ENCODE results near the gene ERN2. TPM values are rescaled to one million over a fixed set of nuclear protein-coding genes. Genes with fewer than 3 reads are reported as not detected.
A peak's percentile ranks its signal among the peaks of the same experiment; 100 is the strongest.

ERN2 gene
- total and polyA plus RNA-seq, 2 of the 13 experiments (the other 11 are each of a cell fraction or from before 2014, with no cell fraction given): 2.2 to 3.5 TPM

- TF ChIP-seq ZNF879 (CRISPR knock-in tag; IDR thresholded peaks at IDR 0.05): no peak
- TF ChIP-seq FOXA1 (IDR thresholded peaks at IDR 0.05): no peak
- no peak for TF ChIP-seq FOXA1 (CRISPR knock-in tag; IDR thresholded peaks at IDR 0.05)
- no peak for TF ChIP-seq ZNF549 (CRISPR knock-in tag; IDR thresholded peaks at IDR 0.05)
- no peak for TF ChIP-seq HNRNPH1 (optimal IDR thresholded peaks at IDR 0.05; ENCODE audit: low read depth, low read length)
- TF ChIP-seq ZNF580 (CRISPR knock-in tag; IDR thresholded peaks at IDR 0.05; ENCODE audit: borderline replicate concordance, low read depth): no peak
- TF ChIP-seq ISX (CRISPR knock-in tag; conservative IDR thresholded peaks at IDR 0.05): no peak
- TF ChIP-seq, protein P1, sequence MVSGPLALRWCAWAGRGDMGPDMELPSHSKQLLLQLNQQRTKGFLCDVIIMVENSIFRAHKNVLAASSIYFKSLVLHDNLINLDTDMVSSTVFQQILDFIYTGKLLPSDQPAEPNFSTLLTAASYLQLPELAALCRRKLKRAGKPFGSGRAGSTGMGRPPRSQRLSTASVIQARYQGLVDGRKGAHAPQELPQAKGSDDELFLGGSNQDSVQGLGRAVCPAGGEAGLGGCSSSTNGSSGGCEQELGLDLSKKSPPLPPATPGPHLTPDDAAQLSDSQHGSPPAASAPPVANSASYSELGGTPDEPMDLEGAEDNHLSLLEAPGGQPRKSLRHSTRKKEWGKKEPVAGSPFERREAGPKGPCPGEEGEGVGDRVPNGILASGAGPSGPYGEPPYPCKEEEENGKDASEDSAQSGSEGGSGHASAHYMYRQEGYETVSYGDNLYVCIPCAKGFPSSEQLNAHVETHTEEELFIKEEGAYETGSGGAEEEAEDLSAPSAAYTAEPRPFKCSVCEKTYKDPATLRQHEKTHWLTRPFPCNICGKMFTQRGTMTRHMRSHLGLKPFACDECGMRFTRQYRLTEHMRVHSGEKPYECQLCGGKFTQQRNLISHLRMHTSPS (CRISPR knock-in tag; IDR thresholded peaks at IDR 0.05; ENCODE audit: low read depth): no peak
- peak; percentile 89 for TF ChIP-seq ZFX (CRISPR knock-in tag; IDR thresholded peaks at IDR 0.05; ENCODE audit: low read depth)
- no peak for TF ChIP-seq ATM (IDR thresholded peaks at IDR 0.05; ENCODE audit: borderline replicate concordance)
- no peak for TF ChIP-seq HMGA1 (CRISPR knock-in tag; conservative IDR thresholded peaks at IDR 0.05)
- no peak for TF ChIP-seq ZNF460 (CRISPR knock-in tag; IDR thresholded peaks at IDR 0.05; ENCODE audit: borderline replicate concordance)
- TF ChIP-seq, protein P2, sequence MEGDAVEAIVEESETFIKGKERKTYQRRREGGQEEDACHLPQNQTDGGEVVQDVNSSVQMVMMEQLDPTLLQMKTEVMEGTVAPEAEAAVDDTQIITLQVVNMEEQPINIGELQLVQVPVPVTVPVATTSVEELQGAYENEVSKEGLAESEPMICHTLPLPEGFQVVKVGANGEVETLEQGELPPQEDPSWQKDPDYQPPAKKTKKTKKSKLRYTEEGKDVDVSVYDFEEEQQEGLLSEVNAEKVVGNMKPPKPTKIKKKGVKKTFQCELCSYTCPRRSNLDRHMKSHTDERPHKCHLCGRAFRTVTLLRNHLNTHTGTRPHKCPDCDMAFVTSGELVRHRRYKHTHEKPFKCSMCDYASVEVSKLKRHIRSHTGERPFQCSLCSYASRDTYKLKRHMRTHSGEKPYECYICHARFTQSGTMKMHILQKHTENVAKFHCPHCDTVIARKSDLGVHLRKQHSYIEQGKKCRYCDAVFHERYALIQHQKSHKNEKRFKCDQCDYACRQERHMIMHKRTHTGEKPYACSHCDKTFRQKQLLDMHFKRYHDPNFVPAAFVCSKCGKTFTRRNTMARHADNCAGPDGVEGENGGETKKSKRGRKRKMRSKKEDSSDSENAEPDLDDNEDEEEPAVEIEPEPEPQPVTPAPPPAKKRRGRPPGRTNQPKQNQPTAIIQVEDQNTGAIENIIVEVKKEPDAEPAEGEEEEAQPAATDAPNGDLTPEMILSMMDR (CRISPR knock-in tag; IDR thresholded peaks at IDR 0.05): no peak
- TF ChIP-seq ZNF430 (CRISPR knock-in tag; IDR thresholded peaks at IDR 0.05): no peak
- TF ChIP-seq, protein P3, sequence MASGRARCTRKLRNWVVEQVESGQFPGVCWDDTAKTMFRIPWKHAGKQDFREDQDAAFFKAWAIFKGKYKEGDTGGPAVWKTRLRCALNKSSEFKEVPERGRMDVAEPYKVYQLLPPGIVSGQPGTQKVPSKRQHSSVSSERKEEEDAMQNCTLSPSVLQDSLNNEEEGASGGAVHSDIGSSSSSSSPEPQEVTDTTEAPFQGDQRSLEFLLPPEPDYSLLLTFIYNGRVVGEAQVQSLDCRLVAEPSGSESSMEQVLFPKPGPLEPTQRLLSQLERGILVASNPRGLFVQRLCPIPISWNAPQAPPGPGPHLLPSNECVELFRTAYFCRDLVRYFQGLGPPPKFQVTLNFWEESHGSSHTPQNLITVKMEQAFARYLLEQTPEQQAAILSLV (CRISPR knock-in tag; IDR thresholded peaks at IDR 0.05; ENCODE audit: borderline replicate concordance): peak; percentile 87; the same call in 1 of the 2 replicates
- TF ChIP-seq, protein P4, sequence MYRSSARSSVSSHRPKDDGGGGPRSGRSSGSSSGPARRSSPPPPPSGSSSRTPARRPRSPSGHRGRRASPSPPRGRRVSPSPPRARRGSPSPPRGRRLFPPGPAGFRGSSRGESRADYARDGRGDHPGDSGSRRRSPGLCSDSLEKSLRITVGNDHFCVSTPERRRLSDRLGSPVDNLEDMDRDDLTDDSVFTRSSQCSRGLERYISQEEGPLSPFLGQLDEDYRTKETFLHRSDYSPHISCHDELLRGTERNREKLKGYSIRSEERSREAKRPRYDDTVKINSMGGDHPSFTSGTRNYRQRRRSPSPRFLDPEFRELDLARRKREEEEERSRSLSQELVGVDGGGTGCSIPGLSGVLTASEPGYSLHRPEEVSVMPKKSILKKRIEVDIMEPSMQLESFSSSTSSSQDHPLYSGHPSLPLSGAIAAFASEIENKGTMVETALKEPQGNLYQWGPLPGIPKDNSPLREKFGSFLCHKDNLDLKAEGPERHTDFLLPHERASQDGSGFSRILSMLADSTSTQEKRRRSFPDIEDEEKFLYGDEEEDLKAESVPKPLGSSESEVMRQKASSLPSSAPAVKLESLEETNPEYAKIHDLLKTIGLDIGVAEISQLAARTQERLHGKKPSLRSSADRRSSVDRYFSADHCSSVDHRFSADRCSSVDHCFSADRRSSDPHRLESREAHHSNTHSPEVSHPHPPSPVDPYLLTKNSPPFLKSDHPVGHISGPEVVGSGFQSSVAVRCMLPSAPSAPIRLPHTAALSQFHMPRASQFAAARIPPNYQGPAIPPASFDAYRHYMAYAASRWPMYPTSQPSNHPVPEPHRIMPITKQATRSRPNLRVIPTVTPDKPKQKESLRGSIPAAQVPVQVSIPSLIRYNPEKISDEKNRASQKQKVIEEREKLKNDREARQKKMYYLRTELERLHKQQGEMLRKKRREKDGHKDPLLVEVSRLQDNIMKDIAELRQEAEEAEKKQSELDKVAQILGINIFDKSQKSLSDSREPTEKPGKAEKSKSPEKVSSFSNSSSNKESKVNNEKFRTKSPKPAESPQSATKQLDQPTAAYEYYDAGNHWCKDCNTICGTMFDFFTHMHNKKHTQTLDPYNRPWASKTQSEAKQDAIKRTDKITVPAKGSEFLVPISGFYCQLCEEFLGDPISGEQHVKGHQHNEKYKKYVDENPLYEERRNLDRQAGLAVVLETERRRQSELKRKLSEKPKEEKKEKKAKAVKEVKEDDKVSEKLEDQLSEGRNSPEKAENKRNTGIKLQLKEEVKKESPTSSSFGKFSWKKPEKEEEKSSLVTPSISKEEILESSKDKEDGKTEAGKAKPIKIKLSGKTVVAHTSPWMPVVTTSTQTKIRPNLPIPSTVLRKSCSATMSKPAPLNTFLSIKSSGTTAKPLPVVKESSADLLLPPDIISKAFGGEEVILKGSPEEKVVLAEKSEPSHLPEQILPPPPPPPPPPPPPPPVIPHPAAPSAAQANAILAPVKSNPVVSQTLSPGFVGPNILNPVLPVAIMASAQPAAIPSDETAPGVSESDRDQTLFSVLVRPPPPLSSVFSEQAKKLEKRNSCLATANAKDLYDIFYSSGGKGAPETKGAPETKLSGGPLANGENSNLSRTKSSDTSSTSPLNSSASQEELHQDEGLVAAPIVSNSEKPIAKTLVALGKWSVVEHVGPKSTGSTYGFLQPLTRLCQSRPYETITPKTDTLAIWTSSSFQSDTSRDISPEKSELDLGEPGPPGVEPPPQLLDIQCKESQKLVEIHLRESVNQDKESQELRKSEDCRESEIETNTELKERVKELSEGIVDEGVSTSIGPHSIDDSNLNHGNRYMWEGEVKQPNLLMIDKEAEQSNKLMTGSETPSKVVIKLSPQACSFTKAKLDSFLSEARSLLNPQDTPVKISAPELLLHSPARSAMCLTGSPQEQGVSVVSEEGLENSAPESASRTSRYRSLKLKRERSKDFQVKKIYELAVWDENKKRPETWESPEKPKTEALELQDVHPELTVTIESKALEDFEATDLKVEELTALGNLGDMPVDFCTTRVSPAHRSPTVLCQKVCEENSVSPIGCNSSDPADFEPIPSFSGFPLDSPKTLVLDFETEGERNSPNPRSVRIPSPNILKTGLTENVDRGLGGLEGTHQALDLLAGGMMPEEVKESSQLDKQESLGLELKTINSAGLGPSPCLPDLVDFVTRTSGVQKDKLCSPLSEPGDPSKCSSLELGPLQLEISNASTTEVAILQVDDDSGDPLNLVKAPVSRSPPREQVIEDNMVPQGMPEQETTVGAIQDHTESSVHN (CRISPR knock-in tag; IDR thresholded peaks at IDR 0.05): no peak
- no peak for TF ChIP-seq KAT2B (IDR thresholded peaks at IDR 0.05; ENCODE audit: borderline replicate concordance, low read depth, low read length)
These were observed 18.2 kb downstream of the ERN2 start (continued) for GRCh38 chr16:23694644-23695373.

Measured in HepG2 (cell line).